ENCODE measurements around the gene CCDC121.

- TF ChIP-seq CTCF (conservative IDR thresholded peaks at IDR 0.05; ENCODE audit: low read depth, low read length): no peak
- no peak for TF ChIP-seq EZH2phosphoT487 (IDR thresholded peaks at IDR 0.05; ENCODE audit: borderline replicate concordance, low read length)
- no peak for TF ChIP-seq EZH2 (IDR thresholded peaks at IDR 0.05; ENCODE audit: low read length, unreplicated experiment)
These were observed 22.2 kb upstream of the CCDC121 start for GRCh38 chr2:27651056-27651455.
